Fibroblast of lung (primary cell): ENCODE results near the gene ERF. TPM values are rescaled to one million over a fixed set of nuclear protein-coding genes. Genes with fewer than 3 reads are reported as not detected.

Source experiments
- DNase-seq, 2 donors: peaks; one replicate each; pipeline versions ENCODE4 v3.0.0 to v3.0.0-alpha.2; 2010; ENCODE audit warnings: low read depth in 2 of 2
- H2AFZ ChIP-seq: 2 replicates; pipeline ENCODE4 v1.5.1; 2012; ENCODE audit warnings: low read length, control low read depth, inconsistent platforms
- H3K27ac ChIP-seq: 2 replicates; pipeline ENCODE4 v1.5.1; 2011; ENCODE audit warnings: low read length, control low read depth; ENCODE audit not compliant: insufficient read depth
- H3K27me3 ChIP-seq: 2 replicates; pipeline ENCODE4 v1.5.1; 2011; ENCODE audit warnings: mild to moderate bottlenecking, low read length; ENCODE audit not compliant: control insufficient read depth, insufficient read depth
- H3K36me3 ChIP-seq: 2 replicates; pipeline ENCODE4 v1.5.1; 2011; ENCODE audit warnings: low read length; ENCODE audit not compliant: control insufficient read depth, insufficient read depth
- H3K4me1 ChIP-seq: 2 replicates; pipeline ENCODE4 v1.5.1; 2011; ENCODE audit warnings: low read length; ENCODE audit not compliant: control insufficient read depth, insufficient read depth; ENCODE audit errors: extremely low read depth
- H3K4me2 ChIP-seq: 2 replicates; pipeline ENCODE4 v1.5.1; 2011; ENCODE audit warnings: low read length, control low read depth; ENCODE audit not compliant: insufficient read depth; ENCODE audit errors: extremely low read depth
- H3K4me3 ChIP-seq, 4 experiments: fragments of 200-600 bp in 1 of 4; sonication (generic) in 1 of 4; replicated peaks in 1 of 4; 2 replicates each; pipeline ENCODE4 v1.5.1; 2011 to 2016; ENCODE audit warnings: low read length in 4 of 4, low read depth in 3 of 4, mild to moderate bottlenecking in 3 of 4, control low read depth in 2 of 4, inconsistent platforms in 1 of 4, mixed read lengths in 1 of 4; ENCODE audit not compliant: insufficient read depth in 1 of 4; ENCODE audit errors: control extremely low read depth in 1 of 4
- H3K79me2 ChIP-seq: 2 replicates; pipeline ENCODE4 v1.5.1; 2012; ENCODE audit warnings: mild to moderate bottlenecking, low read length, inconsistent platforms; ENCODE audit not compliant: control insufficient read depth, insufficient read depth
- H3K9ac ChIP-seq: 2 replicates; pipeline ENCODE4 v1.5.1; 2011; ENCODE audit warnings: mild to moderate bottlenecking, low read length, control low read depth; ENCODE audit not compliant: insufficient read depth
- H3K9me3 ChIP-seq: 2 replicates; pipeline ENCODE4 v1.5.1; 2012; ENCODE audit warnings: low read depth, low read length; ENCODE audit not compliant: control insufficient read depth, insufficient read depth
- H4K20me1 ChIP-seq: 2 replicates; pipeline ENCODE4 v1.5.1; 2011; ENCODE audit warnings: low read length; ENCODE audit not compliant: control insufficient read depth, insufficient read depth; ENCODE audit errors: extremely low read depth
- CTCF ChIP-seq, 2 donors: IDR thresholded peaks in 1 of 2; conservative IDR thresholded peaks in 1 of 2; 1 replicate in 1 of 2; 2 replicates in 1 of 2; pipeline ENCODE4 v1.5.1; 2011 to 2012; ENCODE audit warnings: low read length in 2 of 2, control low read depth in 1 of 2, inconsistent platforms in 1 of 2, low read depth in 1 of 2, mild to moderate bottlenecking in 1 of 2
- EZH2 ChIP-seq: IDR thresholded peaks from 2 replicates; pipeline ENCODE4 v1.5.1; 2012; ENCODE audit warnings: low read length, control low read depth, mild to moderate bottlenecking; ENCODE audit errors: missing control alignments
- polyA plus RNA-seq, 2 donors: library from polyadenylated mRNA; depleted of rRNA in 1 of 2; stranded (reverse) in 1 of 2; unstranded in 1 of 2; fragments of >200 nt; gene quantifications; 2 replicates each; pipeline ENCODE4 v1.2.1, GENCODE V29; 2011 to 2012; ENCODE audit warnings: missing spikeins in 1 of 2
- total RNA-seq: library from RNA; depleted of rRNA; stranded (reverse); fragments of >200 nt; gene quantifications from 2 replicates; pipeline ENCODE4 v1.2.1, GENCODE V29; 2014

ERF gene
- total and polyA plus RNA-seq, 2 donors (not counting 1 experiment from before 2014, with no cell fraction given) = 13.2 to 36.3 TPM

GRCh38 chr19:42198676-42199439 is 56.1 kb downstream of the ERF start:
- no peak for TF ChIP-seq CTCF (conservative IDR thresholded peaks at IDR 0.05 in 1 of 2, IDR thresholded peaks at IDR 0.05 in 1 of 2; ENCODE audit: low read depth in 1 of 2, low read length in 2 of 2)
- TF ChIP-seq EZH2 = no peak
- H3K4me3 ChIP-seq = no peak overlapping the region
- H2AFZ ChIP-seq = no peak overlapping the region
- no peak overlapping the region for H3K4me2 ChIP-seq
- no peak overlapping the region for H3K9ac ChIP-seq
- no peaks in the 10 kb centered on the region for H3K9me3 ChIP-seq
- no peaks in the 10 kb centered on the region for H3K27me3 ChIP-seq
- DNase-seq = no peak
- H3K4me1 ChIP-seq = no peaks in the 10 kb centered on the region
- peaks cover 17% of the 10 kb centered on the region for H3K36me3 ChIP-seq
- H3K79me2 ChIP-seq = no peaks in the 10 kb centered on the region
- H3K27ac ChIP-seq = no peak overlapping the region
- no peaks in the 10 kb centered on the region for H4K20me1 ChIP-seq

Other genes starting within 250 kb of the ERF start
- 0.77 and 3.5 TPM in 2 replicates for gene GRIK5, start 184.9 kb downstream of the ERF start, total RNA-seq
- 0.03 and 0.69 TPM in 2 replicates for gene GRIK5, start 184.9 kb downstream of the ERF start, polyA plus RNA-seq
- 7.7 and 9.9 TPM in 2 replicates for gene ZNF574, start 179.0 kb downstream of the ERF start, total RNA-seq
- 5.1 and 6.6 TPM in 2 replicates for gene ZNF574, start 179.0 kb downstream of the ERF start, polyA plus RNA-seq
- gene POU2F2, start 122.7 kb downstream of the ERF start, total RNA-seq = under 0.01 and 0.17 TPM in 2 replicates
- gene POU2F2, start 122.7 kb downstream of the ERF start, polyA plus RNA-seq = 0.31 and 0.43 TPM in 2 replicates
- gene DEDD2, start 37.5 kb downstream of the ERF start, total RNA-seq = 11.3 and 17.8 TPM in 2 replicates
- 9.8 and 10.0 TPM in 2 replicates for gene DEDD2, start 37.5 kb downstream of the ERF start, polyA plus RNA-seq
- gene ZNF526, start 34.8 kb downstream of the ERF start, total RNA-seq = 6.7 and 7.8 TPM in 2 replicates
- 4.9 and 5.9 TPM in 2 replicates for gene ZNF526, start 34.8 kb downstream of the ERF start, polyA plus RNA-seq
- gene GSK3A, start 12.5 kb downstream of the ERF start, total RNA-seq = 8.7 and 11.6 TPM in 2 replicates
- gene GSK3A, start 12.5 kb downstream of the ERF start, polyA plus RNA-seq = 21.7 and 30.6 TPM in 2 replicates
- gene CIC, start 14.1 kb upstream of the ERF start, total RNA-seq = 16.7 and 23.6 TPM in 2 replicates
- 8.5 and 14.5 TPM in 2 replicates for gene CIC, start 14.1 kb upstream of the ERF start, polyA plus RNA-seq
- 0.17 and 0.26 TPM in 2 replicates for gene PRR19, start 47.0 kb upstream of the ERF start, total RNA-seq
- 0.39 and 0.54 TPM in 2 replicates for gene PRR19, start 47.0 kb upstream of the ERF start, polyA plus RNA-seq
- 25.9 and 32.1 TPM in 2 replicates for gene PAFAH1B3, start 47.5 kb upstream of the ERF start, total RNA-seq
- gene PAFAH1B3, start 47.5 kb upstream of the ERF start, polyA plus RNA-seq = 20.1 and 34.1 TPM in 2 replicates
- gene TMEM145, start 58.2 kb upstream of the ERF start, total RNA-seq = 0.83 TPM in 1 of 2 replicates, not detected in the other
- 0.05 and 0.20 TPM in 2 replicates for gene TMEM145, start 58.2 kb upstream of the ERF start, polyA plus RNA-seq
- 27.6 and 32.1 TPM in 2 replicates for gene MEGF8, start 70.5 kb upstream of the ERF start, total RNA-seq
- 7.8 and 9.3 TPM in 2 replicates for gene MEGF8, start 70.5 kb upstream of the ERF start, polyA plus RNA-seq
- gene CNFN, start 135.2 kb upstream of the ERF start, total RNA-seq = not detected in 2 replicates
- not detected in 2 replicates for gene CNFN, start 135.2 kb upstream of the ERF start, polyA plus RNA-seq
- 0.51 and 1.7 TPM in 2 replicates for gene LIPE, start 172.3 kb upstream of the ERF start, total RNA-seq
- gene LIPE, start 172.3 kb upstream of the ERF start, polyA plus RNA-seq = 1.1 and 2.7 TPM in 2 replicates
- not detected in 2 replicates for gene CXCL17, start 187.8 kb upstream of the ERF start, total RNA-seq
- gene CXCL17, start 187.8 kb upstream of the ERF start, polyA plus RNA-seq = not detected in 2 replicates